A549 (cell line): ENCODE results near the gene KLHL11. TPM values are rescaled to one million over a fixed set of nuclear protein-coding genes. Genes with fewer than 3 reads are reported as not detected.

ENCODE experiments used
- ATAC-seq, 2 experiments: fragments of 200-7000 bp in 1 of 2; fragments of >200 bp in 1 of 2; cut with Nextera tagmentation in 1 of 2; cut with Tn5 transposase in 1 of 2; 3 replicates each; pipeline versions ENCODE4 v1.8.0 to v1.9.1; 2018 to 2020; ENCODE audit warnings: mild to moderate bottlenecking in 1 of 2, moderate library complexity in 1 of 2
- CTCF ChIA-PET: fragments of 300-600 bp; sonication (Branson Sonifier 250); formaldehyde crosslinking; extraction: SDS; loops from one replicate; lab custom pipeline; 2021; ENCODE audit warnings: antibody characterized with exemption, inconsistent platforms; lab: Yijun Ruan, JAX
- POLR2A ChIA-PET: fragments of 350-600 bp; formaldehyde crosslinking; extraction: SDS; loops from one replicate; lab custom pipeline; 2021; ENCODE audit warnings: antibody characterized with exemption, inconsistent platforms; lab: Yijun Ruan, JAX
- DNase-seq, 2 experiments: peaks; one replicate each; pipeline versions ENCODE4 v3.0.0 to v3.0.0-alpha.2; 2011 to 2016; ENCODE audit warnings: low read depth in 1 of 2, low spot score in 1 of 2
- FAIRE-seq: peaks from 2 replicates; lab custom pipeline; 2011; peaks lifted over from hg19 to GRCh38; lab: Jason Lieb, UNC
- H3K27ac ChIP-seq, 2 experiments: fragments of >200 bp; sonication (Bioruptor Twin); formaldehyde crosslinking; 3 replicates each; pipeline ENCODE4 v1.5.1; 2016 to 2017
- H3K4me1 ChIP-seq: fragments of >200 bp; sonication (Bioruptor Twin); formaldehyde crosslinking; 3 replicates; pipeline ENCODE4 v1.6.1; 2016
- H3K4me2 ChIP-seq: fragments of >200 bp; sonication (Bioruptor Twin); formaldehyde crosslinking; 3 replicates; pipeline ENCODE4 v1.6.1; 2016
- H3K4me3 ChIP-seq: fragments of >200 bp; sonication (Bioruptor Twin); formaldehyde crosslinking; 3 replicates; pipeline ENCODE4 v1.5.1; 2016
- H3K9me3 ChIP-seq: fragments of >200 bp; sonication (Bioruptor Twin); formaldehyde crosslinking; 3 replicates; pipeline ENCODE4 v1.6.1; 2016
- CEBPB ChIP-seq, 2 experiments: fragments of >200 bp in 1 of 2; sonication (Bioruptor Twin) in 1 of 2; formaldehyde crosslinking in 1 of 2; IDR thresholded peaks; 2 replicates each; pipeline ENCODE4 v1.6.1; 2012 to 2016
- CHD2 ChIP-seq: fragments of 150-350 bp; IDR thresholded peaks from 2 replicates; pipeline ENCODE4 v1.6.1; 2014; ENCODE audit warnings: low read length; ENCODE audit not compliant: partially characterized antibody
- CHD4 ChIP-seq: fragments of 200-600 bp; sonication (generic); IDR thresholded peaks from 2 replicates; pipeline ENCODE4 v1.6.1; 2016; ENCODE audit warnings: antibody characterized with exemption, mild to moderate bottlenecking, borderline replicate concordance
- ESRRA ChIP-seq: fragments of 150-350 bp; IDR thresholded peaks from 2 replicates; pipeline ENCODE4 v1.6.1; 2014; ENCODE audit warnings: mild to moderate bottlenecking, low read length, borderline replicate concordance
- FOXS1 ChIP-seq: fragments of 250-450 bp; sonication (Bioruptor Pico); IDR thresholded peaks from 2 replicates; pipeline ENCODE4 v1.5.0; 2020; ENCODE audit warnings: mild to moderate bottlenecking, moderate library complexity
- HDAC2 ChIP-seq: fragments of 200-600 bp; sonication (generic); IDR thresholded peaks from 2 replicates; pipeline ENCODE4 v1.6.1; 2016
- HOXA7 ChIP-seq: fragments of 250-450 bp; sonication (Bioruptor Pico); IDR thresholded peaks from 2 replicates; pipeline ENCODE4 v1.5.0; 2020; ENCODE audit warnings: mild to moderate bottlenecking, moderate library complexity
- JUN ChIP-seq, 2 experiments: fragments of >200 bp; sonication (Bioruptor Twin); formaldehyde crosslinking; IDR thresholded peaks; 2 replicates in 1 of 2; 3 replicates in 1 of 2; pipeline ENCODE4 v1.6.1; 2016 to 2017
- KDM1A ChIP-seq: fragments of 200-600 bp; sonication (generic); IDR thresholded peaks from 2 replicates; pipeline ENCODE4 v1.6.1; 2016; ENCODE audit warnings: low read depth, mild to moderate bottlenecking
- KDM5A ChIP-seq: fragments of 200-600 bp; sonication (generic); IDR thresholded peaks from 2 replicates; pipeline ENCODE4 v1.6.1; 2016; ENCODE audit warnings: antibody characterized with exemption, mild to moderate bottlenecking
- MYC ChIP-seq: IDR thresholded peaks from 2 replicates; pipeline ENCODE4 v1.6.1; 2012; ENCODE audit warnings: mild to moderate bottlenecking, inconsistent platforms, low read length, improper control_type of control experiment, borderline replicate concordance
- NPAS2 ChIP-seq: fragments of 250-450 bp; sonication (Bioruptor Pico); IDR thresholded peaks from 2 replicates; pipeline ENCODE4 v1.8.0; 2022; ENCODE audit warnings: mild to moderate bottlenecking, moderate library complexity, borderline replicate concordance
- NR3C1 ChIP-seq: fragments of >200 bp; sonication (Bioruptor Twin); formaldehyde crosslinking; IDR thresholded peaks from 3 replicates; pipeline ENCODE4 v1.6.1; 2017
- PHF8 ChIP-seq: fragments of 200-600 bp; sonication (generic); IDR thresholded peaks from 2 replicates; pipeline ENCODE4 v1.6.1; 2016; ENCODE audit warnings: low read depth, mild to moderate bottlenecking, antibody characterized with exemption, moderate library complexity, borderline replicate concordance
- POLR2A ChIP-seq: IDR thresholded peaks from 2 replicates; pipeline ENCODE4 v1.6.1; 2012; ENCODE audit warnings: mild to moderate bottlenecking, low read length
- RCOR1 ChIP-seq: fragments of 150-350 bp; IDR thresholded peaks from 2 replicates; pipeline ENCODE4 v1.6.1; 2014; ENCODE audit warnings: antibody characterized with exemption, low read length, low read depth
- RFX5 ChIP-seq: fragments of 450-650 bp; IDR thresholded peaks from 2 replicates; pipeline ENCODE4 v1.7.1; 2014; ENCODE audit warnings: antibody characterized with exemption, mild to moderate bottlenecking, moderate library complexity
- SMC3 ChIP-seq: fragments of >200 bp; sonication (Bioruptor Twin); formaldehyde crosslinking; IDR thresholded peaks from 3 replicates; pipeline ENCODE4 v1.6.1; 2018; ENCODE audit warnings: inconsistent platforms
- SREBF2 ChIP-seq: fragments of 450-650 bp; IDR thresholded peaks from 2 replicates; pipeline ENCODE4 v1.6.1; 2014; ENCODE audit warnings: mild to moderate bottlenecking, moderate library complexity
- TFCP2L1 ChIP-seq: fragments of 250-450 bp; sonication (Bioruptor Pico); IDR thresholded peaks from 2 replicates; pipeline ENCODE4 v1.5.0; 2021; ENCODE audit warnings: mild to moderate bottlenecking
- WGBS: methylation state at CpG from one replicate; pipeline ENCODE4 v1.1.6; 2017; ENCODE audit errors: missing lambda C conversion rate; 5-methylcytosine and 5-hydroxymethylcytosine counted together
- polyA plus RNA-seq, 4 experiments: library from polyadenylated mRNA; depleted of rRNA in 3 of 4; stranded (reverse); fragments of >200 nt; fragmentation: RNase III in 1 of 4; extraction: RNeasy Plus Mini Kit Qiagen cat#74134 plus additional on column Dnase treatment in 1 of 4; gene quantifications; 2 replicates in 3 of 4; 3 replicates in 1 of 4; pipeline ENCODE4 v1.2.3, GENCODE V29; 2011 to 2017
- TF ChIP-seq, protein P1 (sequence below): IDR thresholded peaks from 2 replicates; pipeline ENCODE4 v1.6.1; 2012; ENCODE audit warnings: low read depth, borderline replicate concordance
- TF ChIP-seq, protein P2 (sequence below): fragments of >200 bp; sonication (Bioruptor Twin); formaldehyde crosslinking; IDR thresholded peaks from 3 replicates; pipeline ENCODE4 v1.6.1; 2016
- TF ChIP-seq, protein P3 (sequence below): IDR thresholded peaks from 2 replicates; pipeline ENCODE4 v1.6.1; 2012

KLHL11 gene
- polyA plus RNA-seq, 2 of the 4 experiments (the other 2 are of a cell fraction), result 3.8 to 12.7 TPM

DNA sequence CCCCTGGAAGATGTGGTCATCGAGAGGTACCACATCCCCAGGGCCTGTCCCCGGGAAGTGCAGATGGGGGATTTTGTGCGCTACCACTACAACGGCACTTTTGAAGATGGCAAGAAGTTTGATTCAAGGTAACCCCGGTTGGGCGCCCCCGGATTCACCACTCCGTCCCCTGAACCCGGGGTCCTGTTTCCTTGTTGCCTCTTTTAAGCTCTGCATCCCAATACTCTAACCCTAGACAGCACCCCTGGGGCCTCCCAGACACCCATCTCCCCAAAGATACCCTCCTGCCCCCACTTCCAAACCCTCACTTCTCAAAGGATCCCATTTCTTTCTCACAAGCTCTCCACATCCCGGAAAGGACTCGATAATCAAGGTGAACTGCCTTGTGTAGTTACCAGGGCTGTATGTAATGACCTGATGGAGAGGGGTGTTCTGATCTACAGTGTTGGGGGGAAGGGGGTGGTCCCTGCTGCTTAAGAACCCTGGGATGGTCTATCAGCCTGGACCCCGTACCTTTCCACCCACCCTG, 52.0 kb downstream of the KLHL11 start:
- WGBS, result 9% methylated on average over 12 of the region's 12 CpGs
- peak overlapping the region; percentile 96 to 97 for H3K27ac ChIP-seq
- peak overlapping the region; percentile 79 for H3K4me3 ChIP-seq
- no peak for FAIRE-seq
- ChIA-PET CTCF (interaction anchor here (1.0 to 52.0 kb wide), 6 partner anchors 12 to 117 kb away, joined by 3 to 3262 read pairs (median 14); partner anchors contain the start of genes GAST, HAP1 and JUP), POLR2A (interaction anchor here (0.5 to 2.8 kb wide), 5 partner anchors 10 to 124 kb away, joined by 3 to 17 read pairs (median 8); partner anchors contain the start of genes EIF1 and KLHL11)
- peak in 1 of 2 experiments; percentile 31 for DNase-seq
- no peaks in the 10 kb centered on the region for H3K9me3 ChIP-seq
- H3K4me2 ChIP-seq, result peak overlapping the region; percentile 97
- ATAC-seq, result peak; percentile 18 to 24; a peak in 5 of 6 replicates
- TF ChIP-seq RCOR1 (no peak), KDM5A (0 out of 2 replicates have a peak, but pooled peaks have one; percentile 20)
- TF ChIP-seq, protein P1, sequence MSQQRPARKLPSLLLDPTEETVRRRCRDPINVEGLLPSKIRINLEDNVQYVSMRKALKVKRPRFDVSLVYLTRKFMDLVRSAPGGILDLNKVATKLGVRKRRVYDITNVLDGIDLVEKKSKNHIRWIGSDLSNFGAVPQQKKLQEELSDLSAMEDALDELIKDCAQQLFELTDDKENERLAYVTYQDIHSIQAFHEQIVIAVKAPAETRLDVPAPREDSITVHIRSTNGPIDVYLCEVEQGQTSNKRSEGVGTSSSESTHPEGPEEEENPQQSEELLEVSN, result 0 out of 2 replicates have a peak, but pooled peaks have one; percentile 5
- peaks cover 30% of the 10 kb centered on the region for H3K4me1 ChIP-seq

GRCh38 chr17:41812381-41813151, 52.7 kb downstream of the KLHL11 start, which contains the start of gene FKBP10:
Gene FKBP10, plus strand, starts transcription at chr17:41813004. Its CDS starts 31 bp downstream, at chr17:41813035.
- peak within 1 kb of the TSS; percentile 96 to 97 for H3K27ac ChIP-seq
- ATAC-seq, result peak; percentile 65 to 81
- peak within 1 kb of the TSS; percentile 97 for H3K4me2 ChIP-seq
- WGBS, result 2% methylated on average over 27 of the region's 35 CpGs
- POLR2A ChIA-PET, result interaction anchor here (0.6 to 2.8 kb wide), 8 partner anchors 11 to 154 kb away, joined by 3 to 17 read pairs (median 8); partner anchors contain the start of genes EIF1, JUP and KLHL11
- TF ChIP-seq FOXS1 (CRISPR knock-in tag) (0 out of 2 replicates have a peak, but pooled peaks have one; percentile 16), CHD4 (no peak), POLR2A (peak; percentile 89), SREBF2 (no peak), NR3C1 (no peak), SMC3 (peak; percentile 26; the same call in 1 of the 3 replicates), RFX5 (no peak), KDM1A (0 out of 2 replicates have a peak, but pooled peaks have one; percentile 48), JUN (IDR thresholded peaks at IDR 0.05) (peak; percentile 39 to 89; a peak in 4 of 5 replicates), CHD2 (peak; percentile 67), MYC (peak; percentile 92), ESRRA (no peak), TFCP2L1 (CRISPR knock-in tag) (no peak), HDAC2 (peak; percentile 85), CEBPB (IDR thresholded peaks at IDR 0.05) (no peak), HOXA7 (no peak), NPAS2 (no peak), PHF8 (peak; percentile 62; the same call in 1 of the 2 replicates)
- TF ChIP-seq, protein P2, sequence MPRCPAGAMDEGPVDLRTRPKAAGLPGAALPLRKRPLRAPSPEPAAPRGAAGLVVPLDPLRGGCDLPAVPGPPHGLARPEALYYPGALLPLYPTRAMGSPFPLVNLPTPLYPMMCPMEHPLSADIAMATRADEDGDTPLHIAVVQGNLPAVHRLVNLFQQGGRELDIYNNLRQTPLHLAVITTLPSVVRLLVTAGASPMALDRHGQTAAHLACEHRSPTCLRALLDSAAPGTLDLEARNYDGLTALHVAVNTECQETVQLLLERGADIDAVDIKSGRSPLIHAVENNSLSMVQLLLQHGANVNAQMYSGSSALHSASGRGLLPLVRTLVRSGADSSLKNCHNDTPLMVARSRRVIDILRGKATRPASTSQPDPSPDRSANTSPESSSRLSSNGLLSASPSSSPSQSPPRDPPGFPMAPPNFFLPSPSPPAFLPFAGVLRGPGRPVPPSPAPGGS, result 0 out of 3 replicates have a peak, but pooled peaks have one; percentile 43
- TF ChIP-seq, protein P1, result 0 out of 2 replicates have a peak, but pooled peaks have one; percentile 48
- TF ChIP-seq, protein P3, sequence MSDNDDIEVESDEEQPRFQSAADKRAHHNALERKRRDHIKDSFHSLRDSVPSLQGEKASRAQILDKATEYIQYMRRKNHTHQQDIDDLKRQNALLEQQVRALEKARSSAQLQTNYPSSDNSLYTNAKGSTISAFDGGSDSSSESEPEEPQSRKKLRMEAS, result peak; percentile 99
- TF ChIP-seq, all 56 proteins: peak for 12
- FAIRE-seq, result no peak
- H3K9me3 ChIP-seq, result no peaks in the 10 kb centered on the region
- DNase-seq, result peak; percentile 88 to 94
- H3K4me3 ChIP-seq, result peak within 1 kb of the TSS; percentile 79
- CTCF ChIA-PET, result interaction anchor here (0.7 to 52.0 kb wide), 18 partner anchors 12 to 306 kb away, joined by 3 to 3262 read pairs (median 6); partner anchors contain the start of genes GAST, HAP1 and JUP
- H3K4me1 ChIP-seq, result peaks cover 30% of the 10 kb centered on the region
